OCI-LY1 (cell line): Measurements from ENCODE around the gene CTSE.

Experiments used
- H2AFZ ChIP-seq: fragments of 200-600 bp; sonication (generic), shearing (Covaris generic); 2 replicates; pipeline ENCODE4 v1.6.0; 2014; ENCODE audit warnings: antibody characterized with exemption, mild to moderate bottlenecking, low read length
- H3F3A ChIP-seq: fragments of 200-600 bp; sonication (generic), shearing (Covaris generic); 2 replicates; pipeline ENCODE4 v1.6.0; 2014; ENCODE audit warnings: mild to moderate bottlenecking, antibody characterized with exemption, low read length, moderate library complexity; ENCODE audit not compliant: insufficient read depth
- H3K27ac ChIP-seq: fragments of 200-600 bp; sonication (generic); 2 replicates; pipeline ENCODE4 v1.5.1; 2014; ENCODE audit warnings: low read length, mixed run types, mild to moderate bottlenecking, low read depth; ENCODE audit not compliant: poor library complexity, severe bottlenecking
- H3K27me3 ChIP-seq: fragments of 200-600 bp; sonication (generic); 2 replicates; pipeline ENCODE4 v1.6.0; 2014; ENCODE audit warnings: antibody characterized with exemption, mild to moderate bottlenecking, low read length, moderate library complexity; ENCODE audit not compliant: insufficient read depth
- H3K36me3 ChIP-seq: fragments of 200-600 bp; sonication (generic); 2 replicates; pipeline ENCODE4 v1.6.1; 2014; ENCODE audit warnings: mild to moderate bottlenecking, antibody characterized with exemption, low read length, moderate library complexity, mixed read lengths; ENCODE audit not compliant: insufficient read depth
- H3K4me1 ChIP-seq: fragments of 200-600 bp; sonication (generic); 2 replicates; pipeline ENCODE4 v1.5.1; 2014; ENCODE audit warnings: mild to moderate bottlenecking, low read length, moderate library complexity; ENCODE audit not compliant: insufficient read depth, severe bottlenecking
- H3K4me2 ChIP-seq: fragments of 200-600 bp; sonication (generic), shearing (Covaris generic); 2 replicates; pipeline ENCODE4 v1.6.1; 2014; ENCODE audit warnings: low read length
- H3K4me3 ChIP-seq: fragments of 200-600 bp; sonication (generic); 2 replicates; pipeline ENCODE4 v1.5.1; 2014; ENCODE audit warnings: low read length, low read depth, mild to moderate bottlenecking, mixed read lengths; ENCODE audit not compliant: poor library complexity, severe bottlenecking
- H3K79me2 ChIP-seq: fragments of 200-600 bp; shearing (Covaris generic); 2 replicates; pipeline ENCODE4 v1.6.1; 2016; ENCODE audit warnings: mixed run types, low read length, mixed read lengths; ENCODE audit not compliant: insufficient read depth
- H3K9ac ChIP-seq: fragments of 200-600 bp; sonication (generic), shearing (Covaris generic); 2 replicates; pipeline ENCODE4 v1.6.1; 2014; ENCODE audit warnings: mild to moderate bottlenecking, low read length, mixed read lengths
- H3K9me2 ChIP-seq: fragments of 200-600 bp; sonication (generic), shearing (Covaris generic); 2 replicates; pipeline ENCODE4 v1.6.1; 2014; ENCODE audit warnings: low read depth, mild to moderate bottlenecking, low read length, mixed read lengths
- H3K9me3 ChIP-seq: fragments of 200-600 bp; shearing (Covaris generic); 2 replicates; pipeline ENCODE4 v1.6.1; 2014; ENCODE audit warnings: low read length, mixed read lengths
- H4K20me1 ChIP-seq: fragments of 200-600 bp; sonication (generic), shearing (Covaris generic); 2 replicates; pipeline ENCODE4 v1.6.0; 2016; ENCODE audit warnings: mild to moderate bottlenecking, low read length; ENCODE audit not compliant: insufficient read depth
- EZH2 ChIP-seq: fragments of 200-600 bp; sonication (generic), shearing (Covaris generic); IDR thresholded peaks from 2 replicates; pipeline ENCODE4 v1.8.0; 2017; ENCODE audit warnings: borderline replicate concordance, mixed run types, mild to moderate bottlenecking, antibody characterized with exemption, low read length, moderate library complexity, mixed read lengths
- TF ChIP-seq, protein P1 (sequence below): fragments of 200-600 bp; sonication (generic), shearing (Covaris generic); IDR thresholded peaks from 2 replicates; pipeline ENCODE4 v1.5.1; 2017; ENCODE audit warnings: mild to moderate bottlenecking, antibody characterized with exemption, low read length, moderate library complexity, mixed read lengths

Gene CTSE

DNA sequence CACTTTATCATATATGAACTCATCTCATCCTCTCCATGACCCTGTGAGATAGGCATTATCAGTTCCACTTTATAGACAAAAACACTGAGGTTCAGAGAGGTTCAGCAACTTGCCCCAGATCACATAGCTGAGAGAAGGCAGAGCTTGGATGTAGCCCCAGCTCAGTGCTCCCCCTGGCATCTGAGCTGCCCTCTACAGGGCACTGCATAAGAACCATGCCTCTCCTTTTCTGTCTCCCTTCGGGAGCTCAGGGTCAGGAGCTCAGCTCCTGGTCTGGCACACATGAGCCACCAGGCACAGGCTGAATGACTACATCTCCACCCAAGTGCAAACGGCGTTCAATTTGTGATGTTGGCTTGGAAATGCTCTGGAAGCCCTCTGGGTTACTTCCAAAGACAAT, 37.4 kb downstream of the CTSE start:
- no peaks in the 10 kb centered on the region for H4K20me1 ChIP-seq
- H3K4me1 ChIP-seq = no peaks in the 10 kb centered on the region
- no peak overlapping the region for H2AFZ ChIP-seq
- no peaks in the 10 kb centered on the region; the same call in 1 of the 2 replicates for H3K27me3 ChIP-seq
- H3K9me2 ChIP-seq = no peaks in the 10 kb centered on the region
- H3K36me3 ChIP-seq = no peaks in the 10 kb centered on the region
- no peak overlapping the region for H3K4me3 ChIP-seq
- no peaks in the 10 kb centered on the region for H3F3A ChIP-seq
- no peak overlapping the region for H3K9ac ChIP-seq
- TF ChIP-seq EZH2 = no peak
- TF ChIP-seq, protein P1, sequence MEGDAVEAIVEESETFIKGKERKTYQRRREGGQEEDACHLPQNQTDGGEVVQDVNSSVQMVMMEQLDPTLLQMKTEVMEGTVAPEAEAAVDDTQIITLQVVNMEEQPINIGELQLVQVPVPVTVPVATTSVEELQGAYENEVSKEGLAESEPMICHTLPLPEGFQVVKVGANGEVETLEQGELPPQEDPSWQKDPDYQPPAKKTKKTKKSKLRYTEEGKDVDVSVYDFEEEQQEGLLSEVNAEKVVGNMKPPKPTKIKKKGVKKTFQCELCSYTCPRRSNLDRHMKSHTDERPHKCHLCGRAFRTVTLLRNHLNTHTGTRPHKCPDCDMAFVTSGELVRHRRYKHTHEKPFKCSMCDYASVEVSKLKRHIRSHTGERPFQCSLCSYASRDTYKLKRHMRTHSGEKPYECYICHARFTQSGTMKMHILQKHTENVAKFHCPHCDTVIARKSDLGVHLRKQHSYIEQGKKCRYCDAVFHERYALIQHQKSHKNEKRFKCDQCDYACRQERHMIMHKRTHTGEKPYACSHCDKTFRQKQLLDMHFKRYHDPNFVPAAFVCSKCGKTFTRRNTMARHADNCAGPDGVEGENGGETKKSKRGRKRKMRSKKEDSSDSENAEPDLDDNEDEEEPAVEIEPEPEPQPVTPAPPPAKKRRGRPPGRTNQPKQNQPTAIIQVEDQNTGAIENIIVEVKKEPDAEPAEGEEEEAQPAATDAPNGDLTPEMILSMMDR = no peak
- H3K9me3 ChIP-seq = no peaks in the 10 kb centered on the region
- no peak overlapping the region for H3K4me2 ChIP-seq
- H3K27ac ChIP-seq = no peak overlapping the region
- no peaks in the 10 kb centered on the region for H3K79me2 ChIP-seq

DNA sequence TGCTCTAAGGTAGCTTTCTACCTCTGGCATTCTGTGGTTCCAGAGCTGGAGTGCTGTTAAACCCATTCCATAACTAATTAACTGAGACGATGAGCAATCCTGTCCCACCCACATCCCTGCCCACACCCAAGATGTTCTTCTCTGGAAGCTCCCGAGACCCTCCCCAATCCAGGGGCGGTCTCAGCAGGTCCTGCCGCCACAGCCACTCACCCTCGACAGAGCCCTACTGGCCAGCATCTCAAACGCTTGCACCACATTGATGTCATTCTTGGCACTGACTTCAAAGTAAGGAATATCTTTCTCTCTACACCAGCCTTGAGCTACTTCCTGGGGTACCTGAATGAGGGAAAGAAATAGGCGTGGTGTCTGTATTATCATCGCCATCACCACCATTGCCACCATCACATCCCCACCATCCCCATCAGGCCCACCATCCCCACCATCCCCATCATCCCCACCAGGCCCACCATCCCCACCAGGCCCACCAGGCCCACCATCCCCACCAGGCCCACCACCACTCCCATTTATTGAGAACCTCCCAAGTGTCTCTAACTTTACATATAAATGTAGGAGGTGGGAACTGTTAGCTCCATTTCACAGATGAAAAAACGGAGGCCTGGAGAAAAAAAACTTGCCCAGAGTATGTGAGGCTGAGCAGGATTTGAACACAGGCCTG, 38.2 kb downstream of the CTSE start:
- H3K79me2 ChIP-seq = no peaks in the 10 kb centered on the region
- no peak overlapping the region for H2AFZ ChIP-seq
- no peaks in the 10 kb centered on the region for H3K36me3 ChIP-seq
- H3K9me2 ChIP-seq = no peaks in the 10 kb centered on the region
- no peaks in the 10 kb centered on the region; the same call in 1 of the 2 replicates for H3K27me3 ChIP-seq
- no peak overlapping the region for H3K4me3 ChIP-seq
- H3K4me1 ChIP-seq = no peaks in the 10 kb centered on the region
- no peaks in the 10 kb centered on the region for H3K9me3 ChIP-seq
- no peak overlapping the region for H3K9ac ChIP-seq
- H3K4me2 ChIP-seq = no peak overlapping the region
- TF ChIP-seq, protein P1 = no peak
- no peak for TF ChIP-seq EZH2
- H3K27ac ChIP-seq = no peak overlapping the region
- no peaks in the 10 kb centered on the region for H3F3A ChIP-seq
- no peaks in the 10 kb centered on the region for H4K20me1 ChIP-seq

DNA sequence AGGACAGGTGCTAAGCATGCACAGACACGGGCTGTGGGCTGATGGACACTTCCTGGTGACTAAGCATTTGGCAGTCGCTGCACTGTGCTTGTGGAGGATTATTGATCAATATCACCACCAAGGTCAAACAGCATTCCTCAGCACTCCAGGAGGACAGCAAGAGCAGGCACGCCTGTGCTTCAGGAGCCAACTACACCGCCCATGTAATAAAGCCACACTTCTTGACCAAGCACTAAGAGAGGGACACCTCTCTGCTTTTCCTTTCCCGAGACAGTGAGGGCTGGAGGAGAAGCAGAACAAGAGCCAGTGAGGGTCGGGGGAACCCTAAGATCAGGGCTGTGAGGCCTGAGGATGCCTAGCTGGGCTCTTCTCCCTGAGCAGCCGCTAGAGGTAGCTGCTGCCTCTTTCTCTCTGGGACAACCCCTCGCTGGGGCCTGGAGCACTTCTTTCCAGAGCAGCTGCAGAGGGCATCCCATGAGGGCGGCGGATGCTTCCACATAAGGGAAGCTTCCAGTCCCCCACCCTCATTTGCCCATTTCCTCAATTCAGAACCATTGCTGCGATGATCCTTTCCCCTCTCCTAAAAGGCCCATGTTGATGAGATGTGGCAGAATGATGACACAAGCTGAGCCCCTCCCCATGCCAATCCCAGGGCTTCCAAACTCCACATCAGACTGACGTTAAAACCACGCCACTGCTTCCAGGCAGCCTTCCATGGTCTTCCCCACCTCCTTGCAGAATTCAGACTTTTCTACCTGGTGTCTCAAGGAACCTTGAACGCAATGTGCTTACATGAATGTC, 39.6 kb downstream of the CTSE start:
- Histone ChIP-seq H3F3A (no peaks in the 10 kb centered on the region), H3K9me2 (no peaks in the 10 kb centered on the region), H3K9ac (no peak overlapping the region), H3K79me2 (no peaks in the 10 kb centered on the region), H2AFZ (no peak overlapping the region), H3K4me2 (no peak overlapping the region), H4K20me1 (no peaks in the 10 kb centered on the region), H3K27ac (no peak overlapping the region), H3K4me3 (no peak overlapping the region), H3K36me3 (no peaks in the 10 kb centered on the region), H3K4me1 (no peaks in the 10 kb centered on the region), H3K27me3 (no peaks in the 10 kb centered on the region; the same call in 1 of the 2 replicates), H3K9me3 (no peaks in the 10 kb centered on the region)
- TF ChIP-seq, protein P1 = peak; percentile 82
- TF ChIP-seq EZH2 = no peak
